Sigmoid colon (tissue), 7 donors: ENCODE measurements around the gene DIAPH2. TPM values are rescaled to one million over a fixed set of nuclear protein-coding genes. Genes with fewer than 3 reads are reported as not detected.

Experiments
- DNase-seq: peaks from one replicate; pipeline ENCODE4 v3.0.0-alpha.2; 2019
- H3K27ac ChIP-seq, 4 donors: fragments of 200-600 bp; sonication (generic); one replicate each; pipeline ENCODE4 v1.5.1; 2016 to 2019; ENCODE audit warnings: mild to moderate bottlenecking in 1 of 4
- H3K27me3 ChIP-seq, 3 donors: fragments of 200-600 bp; sonication (generic); one replicate each; pipeline ENCODE4 v1.5.1; 2019; ENCODE audit warnings: mild to moderate bottlenecking in 1 of 3
- H3K36me3 ChIP-seq, 4 donors: fragments of 200-600 bp; sonication (generic); one replicate each; pipeline ENCODE4 v1.5.1; 2016 to 2019
- H3K4me1 ChIP-seq, 4 donors: fragments of 200-600 bp; sonication (generic); one replicate each; pipeline ENCODE4 v1.5.1; 2017 to 2019
- H3K4me3 ChIP-seq, 4 donors: fragments of 200-600 bp; sonication (generic); one replicate each; pipeline ENCODE4 v1.5.1; 2017 to 2019; ENCODE audit warnings: mild to moderate bottlenecking in 2 of 4, moderate library complexity in 1 of 4
- H3K9me3 ChIP-seq, 4 donors: fragments of 200-600 bp in 3 of 4; sonication (generic) in 3 of 4; one replicate each; pipeline versions ENCODE4 v1.5.1 to v1.6.1; 2013 to 2019
- CTCF ChIP-seq, 4 experiments: fragments of 450-650 bp in 3 of 4; fragments of 200-600 bp in 1 of 4; IDR thresholded peaks; one replicate each; pipeline ENCODE4 v1.5.1; 2016 to 2019; ENCODE audit warnings: antibody characterized with exemption in 4 of 4, mild to moderate bottlenecking in 3 of 4, moderate library complexity in 2 of 4
- EP300 ChIP-seq, 4 donors: sonication (generic); formaldehyde crosslinking; IDR thresholded peaks; one replicate each; pipeline ENCODE4 v1.6.1; 2017; ENCODE audit warnings: antibody characterized with exemption in 4 of 4
- POLR2A ChIP-seq, 2 donors: fragments of 450-650 bp; IDR thresholded peaks; one replicate each; pipeline ENCODE4 v1.6.1; 2016; ENCODE audit warnings: antibody characterized with exemption in 2 of 2, mild to moderate bottlenecking in 2 of 2, moderate library complexity in 2 of 2
- POLR2AphosphoS5 ChIP-seq, 4 donors: sonication (generic); formaldehyde crosslinking; IDR thresholded peaks; one replicate each; pipeline ENCODE4 v1.6.1; 2017; ENCODE audit warnings: antibody characterized with exemption in 4 of 4
- WGBS, 2 donors: extraction: QIAGEN DNeasy Blood & Tissue Kit; methylation state at CpG; one replicate each; pipeline ENCODE4 v1.1.7; 2013; 5-methylcytosine and 5-hydroxymethylcytosine counted together
- intact Hi-C: fragments of 100-400 bp; cut with DNase I; formaldehyde crosslinking; loops from one replicate; pipeline ENCODE4 v1.15.1; 2023
- polyA plus RNA-seq, 3 donors: library from polyadenylated mRNA; stranded (reverse); fragments of 200-250 nt; gene quantifications; one replicate each; pipeline ENCODE4 v1.2.3, GENCODE V29; 2013
- total RNA-seq, 4 donors: library from RNA; depleted of rRNA; stranded (reverse); fragments of >200 nt; gene quantifications; one replicate each; pipeline ENCODE4 v1.1.0, GENCODE V29; 2016
- donor health status: healthy with polysubstance abuse.
- donor health status: Bipolar disorder and iron deficiency.
- donor health status: healthy.

DIAPH2 gene
- total and polyA plus RNA-seq, 7 donors, result 6.6 to 31.3 (median 21.7) TPM

- Histone ChIP-seq H3K27me3 (no peaks in the 10 kb centered on the region), H3K9me3 (no peaks in the 10 kb centered on the region), H3K27ac (no peak overlapping the region), H3K36me3 (no peaks in the 10 kb centered on the region), H3K4me1 (no peaks in the 10 kb centered on the region), H3K4me3 (no peak overlapping the region)
- TF ChIP-seq EP300 (IDR thresholded peaks at IDR 0.05) (no peak), CTCF (IDR thresholded peaks at IDR 0.05) (no peak), POLR2A (IDR thresholded peaks at IDR 0.05) (no peak), POLR2AphosphoS5 (IDR thresholded peaks at IDR 0.05) (no peak)
- no peak for DNase-seq
- intact Hi-C loops, result no loop called here
- WGBS, 2 donors, result 98 to 99% methylated on average over 9 of the region's 9 CpGs
Measured at GRCh38 chrX:97284531-97284930, 599.9 kb downstream of the DIAPH2 start.

- 96 to 100% methylated on average over 1 of the region's 1 CpG for WGBS, 2 donors
- Histone ChIP-seq H3K9me3 (no peaks in the 10 kb centered on the region), H3K4me1 (no peaks in the 10 kb centered on the region), H3K4me3 (no peak overlapping the region), H3K27me3 (no peaks in the 10 kb centered on the region), H3K27ac (no peak overlapping the region), H3K36me3 (no peaks in the 10 kb centered on the region)
- intact Hi-C loops, result no loop called here
- no peak for DNase-seq
- TF ChIP-seq POLR2A (IDR thresholded peaks at IDR 0.05) (no peak), POLR2AphosphoS5 (IDR thresholded peaks at IDR 0.05) (no peak), EP300 (IDR thresholded peaks at IDR 0.05) (no peak), CTCF (IDR thresholded peaks at IDR 0.05) (no peak)
Measured at GRCh38 chrX:97290199-97290598, 605.6 kb downstream of the DIAPH2 start.

GRCh38 chrX:97294041-97294440 is 609.4 kb downstream of the DIAPH2 start:
- Histone ChIP-seq H3K36me3 (no peaks in the 10 kb centered on the region), H3K4me3 (no peak overlapping the region), H3K9me3 (no peaks in the 10 kb centered on the region), H3K27ac (no peak overlapping the region), H3K4me1 (no peaks in the 10 kb centered on the region), H3K27me3 (no peaks in the 10 kb centered on the region)
- WGBS, 2 donors, result 73 to 76% methylated on average over 4 of the region's 4 CpGs
- no peak for DNase-seq
- intact Hi-C loops, result no loop called here
- no peak for TF ChIP-seq CTCF (IDR thresholded peaks at IDR 0.05)
- no peak for TF ChIP-seq EP300 (IDR thresholded peaks at IDR 0.05)
- TF ChIP-seq POLR2A (IDR thresholded peaks at IDR 0.05), result no peak
- TF ChIP-seq POLR2AphosphoS5 (IDR thresholded peaks at IDR 0.05), result no peak

DNA sequence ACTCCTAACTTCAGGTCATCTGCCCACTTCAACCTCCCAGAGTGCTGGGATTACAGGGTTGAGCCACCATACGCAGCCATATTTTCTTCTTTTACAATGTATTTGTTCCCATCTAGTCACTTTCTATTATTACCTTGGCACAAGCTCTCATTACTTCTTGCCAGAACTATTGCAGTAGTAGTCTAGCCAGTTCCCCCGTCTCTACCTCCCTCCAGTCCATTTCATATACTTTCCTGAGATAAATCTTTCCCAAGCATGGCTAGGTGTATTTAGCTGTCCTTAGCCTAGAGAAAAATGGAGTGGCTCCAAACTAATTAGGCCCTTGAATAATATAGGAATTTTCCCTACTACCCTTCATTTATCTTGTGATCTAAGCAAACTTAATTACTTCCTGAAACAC is 611.3 kb downstream of the DIAPH2 start:
- no peaks in the 10 kb centered on the region for H3K36me3 ChIP-seq
- no peak for TF ChIP-seq CTCF (IDR thresholded peaks at IDR 0.05)
- TF ChIP-seq POLR2AphosphoS5 (IDR thresholded peaks at IDR 0.05), result no peak
- no peak for TF ChIP-seq EP300 (IDR thresholded peaks at IDR 0.05)
- no peak for TF ChIP-seq POLR2A (IDR thresholded peaks at IDR 0.05)
- no peak for DNase-seq
- no peaks in the 10 kb centered on the region for H3K4me1 ChIP-seq
- intact Hi-C loops, result no loop called here
- no peaks in the 10 kb centered on the region for H3K9me3 ChIP-seq
- 92 to 98% methylated on average over 2 of the region's 2 CpGs for WGBS, 2 donors
- H3K27ac ChIP-seq, result no peak overlapping the region
- no peaks in the 10 kb centered on the region for H3K27me3 ChIP-seq
- no peak overlapping the region for H3K4me3 ChIP-seq

DNA sequence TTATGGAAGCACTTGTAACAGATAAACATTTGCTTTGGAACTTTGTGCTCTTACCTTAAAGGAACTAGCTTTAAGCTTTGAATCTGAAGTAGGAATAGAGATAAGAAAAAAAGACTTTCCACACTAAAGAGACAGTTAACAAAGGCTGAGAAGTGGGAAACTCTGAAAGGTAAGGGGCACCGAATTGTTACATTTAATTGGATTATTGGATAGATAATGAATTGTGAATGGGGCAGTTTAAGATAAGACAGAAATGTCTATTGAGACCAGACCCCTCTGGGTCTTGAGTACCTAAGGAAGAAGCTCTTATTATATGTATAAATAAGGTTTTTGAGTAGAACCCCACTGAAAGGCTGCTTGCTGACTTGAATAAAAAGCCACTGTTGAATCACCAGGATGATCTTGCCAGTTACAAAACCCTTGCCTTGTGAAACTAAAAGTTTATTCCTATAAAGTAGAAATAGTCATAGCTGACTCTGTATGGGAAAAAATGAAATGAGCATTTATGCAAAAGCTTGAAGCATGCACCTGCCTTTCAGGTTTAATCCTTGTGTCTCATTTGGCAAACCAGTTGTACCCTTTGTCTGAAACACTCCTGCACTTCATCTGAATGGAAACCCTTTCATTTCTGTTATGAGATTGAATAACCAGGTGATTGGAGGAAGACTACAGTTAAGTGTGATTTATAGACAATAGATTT is 622.3 kb downstream of the DIAPH2 start:
- no peak for TF ChIP-seq EP300 (IDR thresholded peaks at IDR 0.05)
- no peak for TF ChIP-seq POLR2AphosphoS5 (IDR thresholded peaks at IDR 0.05)
- TF ChIP-seq CTCF (IDR thresholded peaks at IDR 0.05), result no peak
- no peak for TF ChIP-seq POLR2A (IDR thresholded peaks at IDR 0.05)
- intact Hi-C loops, result no loop called here
- DNase-seq, result no peak
- Histone ChIP-seq H3K4me1 (no peaks in the 10 kb centered on the region), H3K27ac (no peak overlapping the region), H3K9me3 (no peaks in the 10 kb centered on the region), H3K4me3 (no peak overlapping the region), H3K36me3 (no peaks in the 10 kb centered on the region), H3K27me3 (no peaks in the 10 kb centered on the region)
- WGBS, 2 donors, result 83 to 90% methylated on average over 1 of the region's 1 CpG
